ENCODE measurements around the gene ZPBP2.

GRCh38 chr17:39848600-39848999 lies 19.4 kb upstream of the ZPBP2 start:
- no peak for TF ChIP-seq CTCF (IDR thresholded peaks at IDR 0.05)
- no peak for TF ChIP-seq POLR2A (IDR thresholded peaks at IDR 0.05)
- no peak for TF ChIP-seq EP300 (IDR thresholded peaks at IDR 0.05)

Measured in suprapubic skin (tissue), 3 donors.